OCI-LY3 (cell line): ENCODE data around the gene KAZN.

Experiments used
- H2AFZ ChIP-seq: fragments of 200-600, 300-600 bp; shearing (Covaris generic); 2 replicates; pipeline ENCODE4 v1.6.0; 2014; ENCODE audit warnings: antibody characterized with exemption, low read depth, low read length
- H3K27ac ChIP-seq: fragments of 200-600, 300-600 bp; sonication (generic); 2 replicates; pipeline ENCODE4 v1.5.1; 2014; ENCODE audit warnings: mild to moderate bottlenecking, low read length, moderate library complexity, mixed read lengths
- H3K27me3 ChIP-seq: fragments of 200-600, 300-600 bp; sonication (generic); 2 replicates; pipeline ENCODE4 v1.6.1; 2014; ENCODE audit warnings: low read depth, low read length, mixed read lengths
- H3K36me3 ChIP-seq: fragments of 200-600, 300-600 bp; sonication (generic); replicated peaks from 2 replicates; pipeline ENCODE3; 2014; ENCODE audit warnings: low read depth, low read length, mixed read lengths
- H3K4me1 ChIP-seq: fragments of 300-600, 200-600 bp; sonication (generic); 2 replicates; pipeline ENCODE4 v1.6.1; 2014; ENCODE audit warnings: low read length, mixed read lengths
- H3K4me2 ChIP-seq: fragments of 200-600, 300-600 bp; sonication (generic); 2 replicates; pipeline ENCODE4 v1.6.1; 2014; ENCODE audit warnings: low read length, mixed read lengths
- H3K4me3 ChIP-seq: fragments of 300-600, 200-600 bp; sonication (generic); 2 replicates; pipeline ENCODE4 v1.5.1; 2014; ENCODE audit warnings: antibody characterized with exemption, mild to moderate bottlenecking, low read length, moderate library complexity
- H3K79me2 ChIP-seq: fragments of 300-600, 200-600 bp; shearing (Covaris generic); 2 replicates; pipeline ENCODE4 v1.6.1; 2014; ENCODE audit warnings: mild to moderate bottlenecking, low read length, mixed read lengths
- H3K9ac ChIP-seq: fragments of 300-600, 200-600 bp; shearing (Covaris generic); 2 replicates; pipeline ENCODE4 v1.6.0; 2014; ENCODE audit warnings: mild to moderate bottlenecking, low read length, moderate library complexity
- H3K9me3 ChIP-seq: fragments of 200-600, 300-600 bp; shearing (Covaris generic); 2 replicates; pipeline ENCODE4 v1.6.1; 2014; ENCODE audit warnings: low read length, mixed read lengths; ENCODE audit not compliant: insufficient read depth
- H4K20me1 ChIP-seq: fragments of 200-600, 300-600 bp; sonication (generic); 2 replicates; pipeline ENCODE4 v1.6.1; 2016; ENCODE audit warnings: low read length, mixed read lengths; ENCODE audit not compliant: insufficient read depth
- CTCF ChIP-seq: fragments of 200-600, 300-600 bp; sonication (generic); IDR thresholded peaks from 2 replicates; pipeline ENCODE4 v1.5.1; 2014; ENCODE audit warnings: antibody characterized with exemption, low read length, low read depth
- EZH2phosphoT487 ChIP-seq: fragments of 200-600 bp; shearing (Covaris generic); IDR thresholded peaks from 2 replicates; pipeline ENCODE4 v1.6.1; 2018; ENCODE audit warnings: antibody characterized with exemption, mixed run types, low read depth

KAZN gene

DNA sequence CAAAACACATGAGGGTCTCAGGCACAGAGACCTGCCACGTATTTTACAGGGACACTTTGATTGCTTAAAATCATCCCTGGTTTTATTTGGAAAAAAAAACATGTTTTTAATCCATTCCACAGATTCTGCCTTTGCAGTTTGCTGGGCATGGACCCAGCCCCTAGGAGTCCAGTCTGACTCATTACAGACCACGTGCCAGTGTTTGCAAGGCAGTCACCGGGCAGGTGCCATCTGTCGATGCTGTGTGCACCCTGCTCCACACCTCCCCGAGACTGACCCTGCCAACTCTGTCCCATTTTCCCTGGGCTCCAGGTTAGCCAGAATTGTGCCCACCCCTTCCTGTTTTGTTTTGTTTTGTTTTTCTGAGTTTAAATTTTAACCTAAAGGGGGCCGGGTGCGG, 406.6 kb downstream of the KAZN start:
- Histone ChIP-seq H3K4me2 (no peak overlapping the region), H3K79me2 (no peaks in the 10 kb centered on the region), H3K36me3 (no peaks in the 10 kb centered on the region), H2AFZ (no peak overlapping the region), H4K20me1 (no peaks in the 10 kb centered on the region), H3K4me1 (no peaks in the 10 kb centered on the region), H3K4me3 (no peak overlapping the region), H3K9ac (no peak overlapping the region), H3K9me3 (no peaks in the 10 kb centered on the region), H3K27ac (no peak overlapping the region), H3K27me3 (peaks cover 3% of the 10 kb centered on the region; the same call in 1 of the 2 replicates)
- TF ChIP-seq CTCF = no peak
- no peak for TF ChIP-seq EZH2phosphoT487

DNA sequence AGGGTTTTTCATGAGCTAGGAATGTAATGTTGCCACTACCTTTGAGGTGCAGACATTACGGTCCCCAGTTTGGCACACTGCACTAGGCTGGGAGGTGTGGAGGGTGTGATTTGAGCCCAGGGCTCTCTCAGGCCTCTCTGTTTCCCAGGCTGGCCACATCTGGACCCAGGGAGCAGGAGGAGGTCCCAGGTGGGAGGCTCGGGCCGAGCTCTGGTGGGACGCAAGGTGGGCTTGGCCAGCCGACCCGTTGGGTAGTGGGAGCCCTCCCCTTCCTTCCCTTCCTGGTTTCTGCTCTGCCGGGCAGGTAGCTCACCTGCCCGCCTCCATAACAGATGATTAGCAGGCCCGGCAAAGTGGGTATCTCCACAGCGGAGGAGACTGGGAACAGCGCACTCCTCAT, 408.9 kb downstream of the KAZN start:
- no peak overlapping the region for H3K27ac ChIP-seq
- no peak overlapping the region for H2AFZ ChIP-seq
- H3K4me2 ChIP-seq = no peak overlapping the region
- H3K36me3 ChIP-seq = no peaks in the 10 kb centered on the region
- no peaks in the 10 kb centered on the region for H4K20me1 ChIP-seq
- H3K9me3 ChIP-seq = no peaks in the 10 kb centered on the region
- no peaks in the 10 kb centered on the region for H3K4me1 ChIP-seq
- no peaks in the 10 kb centered on the region for H3K79me2 ChIP-seq
- TF ChIP-seq CTCF (no peak), EZH2phosphoT487 (no peak)
- no peak overlapping the region for H3K4me3 ChIP-seq
- peaks cover 3% of the 10 kb centered on the region; the same call in 1 of the 2 replicates for H3K27me3 ChIP-seq
- H3K9ac ChIP-seq = no peak overlapping the region

DNA sequence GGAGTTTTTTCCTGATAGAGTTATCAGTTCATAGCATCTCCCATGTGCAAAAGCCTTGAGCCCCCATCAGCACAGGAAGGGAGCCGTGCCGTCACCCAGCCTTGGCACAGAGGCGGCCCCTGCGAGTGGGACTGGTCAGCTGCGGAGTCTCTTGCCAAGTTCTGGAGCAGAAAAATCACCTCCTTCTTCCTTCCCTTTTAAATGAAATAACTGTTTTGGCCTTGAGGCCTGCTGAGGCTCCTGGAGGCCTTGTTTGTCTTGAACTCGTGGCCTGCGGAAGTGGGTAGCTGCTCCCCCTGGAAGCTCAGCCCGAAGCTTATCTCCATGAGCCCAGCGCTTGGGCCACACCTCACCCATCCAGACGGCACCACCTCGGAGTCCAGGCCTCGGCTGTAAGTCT, 409.4 kb downstream of the KAZN start:
- H4K20me1 ChIP-seq = no peaks in the 10 kb centered on the region
- no peak overlapping the region for H3K4me2 ChIP-seq
- TF ChIP-seq CTCF (no peak), EZH2phosphoT487 (no peak)
- no peaks in the 10 kb centered on the region for H3K79me2 ChIP-seq
- no peaks in the 10 kb centered on the region for H3K9me3 ChIP-seq
- H3K36me3 ChIP-seq = no peaks in the 10 kb centered on the region
- no peak overlapping the region for H3K4me3 ChIP-seq
- H3K9ac ChIP-seq = no peak overlapping the region
- no peak overlapping the region for H2AFZ ChIP-seq
- peaks cover 3% of the 10 kb centered on the region; the same call in 1 of the 2 replicates for H3K27me3 ChIP-seq
- H3K4me1 ChIP-seq = no peaks in the 10 kb centered on the region
- H3K27ac ChIP-seq = no peak overlapping the region

DNA sequence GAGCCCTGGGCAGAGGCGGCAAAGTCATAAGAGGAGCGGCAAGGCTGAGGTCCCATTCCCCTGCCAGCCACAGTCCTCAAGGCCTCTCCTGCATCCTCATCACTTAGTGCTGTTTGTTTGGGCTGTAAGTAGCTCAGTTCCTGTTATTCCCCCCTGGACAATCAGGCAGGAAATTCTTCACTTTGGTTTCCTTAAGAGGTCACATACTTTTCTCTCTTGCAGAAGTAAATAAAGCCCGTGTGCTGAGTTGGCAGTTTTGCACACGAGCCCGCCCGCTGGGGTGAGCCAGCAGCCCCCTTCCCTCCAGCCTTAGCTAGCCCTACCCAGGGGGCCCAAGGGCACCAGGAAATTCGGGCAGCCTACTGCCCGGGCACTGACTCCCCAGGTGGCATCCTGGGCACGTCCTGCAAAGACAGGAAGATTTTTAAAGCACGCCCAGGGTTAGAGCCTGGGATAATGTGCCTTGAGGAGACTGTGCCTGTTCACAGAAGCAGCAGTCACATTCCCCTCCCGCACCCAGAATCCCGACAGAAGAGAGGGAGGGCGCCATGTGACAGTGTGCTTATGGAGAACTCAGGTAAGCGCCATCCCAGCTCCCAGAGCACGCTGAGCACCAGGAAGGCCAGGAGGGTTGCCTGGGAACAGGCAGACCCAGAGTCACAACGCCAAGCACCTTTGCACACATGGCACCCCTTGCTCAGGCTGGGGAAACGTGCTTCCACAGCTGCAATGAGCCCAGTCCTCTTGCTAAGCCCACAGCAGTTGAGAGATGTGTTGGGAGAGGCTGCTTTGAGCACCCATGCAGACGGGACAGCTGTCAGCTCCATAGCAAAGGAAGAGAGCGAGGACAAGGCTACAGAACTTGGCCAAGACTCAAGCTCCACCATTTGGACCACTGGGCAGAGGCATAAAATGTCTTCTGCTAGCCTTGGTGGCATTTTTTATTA, 410.6 kb downstream of the KAZN start:
- Histone ChIP-seq H3K36me3 (no peaks in the 10 kb centered on the region), H3K27me3 (peaks cover 3% of the 10 kb centered on the region; the same call in 1 of the 2 replicates), H3K4me2 (no peak overlapping the region), H2AFZ (no peak overlapping the region), H3K4me3 (no peak overlapping the region), H4K20me1 (no peaks in the 10 kb centered on the region), H3K9me3 (no peaks in the 10 kb centered on the region), H3K4me1 (no peaks in the 10 kb centered on the region), H3K27ac (no peak overlapping the region), H3K79me2 (no peaks in the 10 kb centered on the region), H3K9ac (no peak overlapping the region)
- TF ChIP-seq EZH2phosphoT487 = no peak
- no peak for TF ChIP-seq CTCF
